Naive thymus-derived CD8-positive, alpha-beta T cell (primary cell): ENCODE results near the gene PITPNB. TPM values are rescaled to one million over a fixed set of nuclear protein-coding genes. Genes with fewer than 3 reads are reported as not detected.

Experiments used
- ATAC-seq, 2 donors: fragments of 150-1000 bp; cut with Tn5 transposase in 1 of 2; sonication (Bioruptor Pico), chemical (Tn5 transposase) in 1 of 2; 1 replicate in 1 of 2; 2 replicates in 1 of 2; pipeline ENCODE4 v1.10.0; 2021; ENCODE audit warnings: mild to moderate bottlenecking in 2 of 2, moderate library complexity in 2 of 2
- POLR2A ChIA-PET: fragments of 350-600 bp; sonication (Branson Sonifier 250); formaldehyde crosslinking; loops from one replicate; lab custom pipeline; 2021; ENCODE audit warnings: antibody characterized with exemption; lab: Charles Lee
- DNase-seq, 10 donors: peaks; one replicate each; pipeline versions ENCODE4 v3.0.0 to v3.0.0-alpha.2; 2020 to 2022
- H3K27ac Mint-ChIP-seq, 10 donors: one replicate each; pipeline ENCODE4 v1.8.0; 2020 to 2022; ENCODE audit warnings: mild to moderate bottlenecking in 10 of 10, mixed read lengths in 10 of 10, moderate library complexity in 4 of 10, inconsistent platforms in 1 of 10
- H3K27me3 Mint-ChIP-seq, 5 donors: one replicate each; pipeline ENCODE4 v1.8.0; 2021 to 2022; ENCODE audit warnings: mixed read lengths in 5 of 5
- H3K36me3 Mint-ChIP-seq, 3 donors: one replicate each; pipeline ENCODE4 v1.8.0; 2020 to 2022; ENCODE audit warnings: mixed read lengths in 3 of 3, mild to moderate bottlenecking in 2 of 3, inconsistent platforms in 1 of 3
- H3K4me1 Mint-ChIP-seq, 4 donors: one replicate each; pipeline ENCODE4 v1.8.0; 2021 to 2022; ENCODE audit warnings: mixed read lengths in 4 of 4
- H3K4me3 Mint-ChIP-seq, 10 donors: one replicate each; pipeline ENCODE4 v1.8.0; 2020 to 2022; ENCODE audit warnings: mild to moderate bottlenecking in 10 of 10, mixed read lengths in 10 of 10, moderate library complexity in 6 of 10, inconsistent platforms in 1 of 10
- H3K9me3 Mint-ChIP-seq, 9 donors: one replicate each; pipeline ENCODE4 v1.8.0; 2020 to 2022; ENCODE audit warnings: mixed read lengths in 9 of 9, mild to moderate bottlenecking in 3 of 9, inconsistent platforms in 1 of 9, moderate library complexity in 1 of 9
- polyA plus RNA-seq, 3 donors: library from polyadenylated mRNA; unstranded; fragments of 300-500 nt; fragmentation: Illumina TruSeq; gene quantifications; one replicate each; pipeline ENCODE4 v1.2.3, GENCODE V29; 2021
- total RNA-seq, 8 experiments: library from RNA in 2 of 8; stranded (reverse) in 2 of 8; gene quantifications; one replicate each; pipeline ENCODE4 v1.2.3 and lab custom pipeline; 2021 to 2026

The PITPNB gene
- total and polyA plus RNA-seq, 5 experiments from 2014 or later = 58.7 to 76.2 (median 59.9) TPM

DNA sequence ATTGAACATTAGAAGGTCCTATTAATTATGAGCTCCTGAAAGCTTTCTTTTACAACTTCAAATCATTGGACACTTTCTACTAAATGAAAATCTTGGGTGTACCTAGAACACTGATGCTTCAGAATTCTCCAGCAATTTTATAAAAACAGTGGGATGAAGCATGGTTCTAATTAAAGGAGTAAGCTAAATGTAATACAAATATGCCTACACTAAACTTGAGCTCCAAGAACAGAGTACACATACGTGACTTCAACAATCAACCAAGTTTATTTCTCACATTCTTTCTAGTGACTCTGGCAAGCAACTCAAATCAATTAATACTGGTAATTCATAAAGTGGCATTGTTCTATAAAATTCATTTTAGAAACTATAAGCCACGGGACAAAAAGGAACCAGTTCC, 55.5 kb downstream of the PITPNB start:
- Mint-ChIP-seq H3K27me3 (no peaks in the 10 kb centered on the region), H3K4me1 (peaks cover 7 to 30% (median 19%) of the 10 kb centered on the region in 4 donors), H3K36me3 (peaks cover 12 to 84% (median 21%) of the 10 kb centered on the region in 3 donors), H3K4me3 (no peak overlapping the region), H3K9me3 (no peaks in the 10 kb centered on the region), H3K27ac (peak overlapping the region in 2 of 10 donors; percentile 12 to 73)
- DNase-seq = no peak
- no peak for ATAC-seq
- POLR2A ChIA-PET = interaction anchor here (0.6 kb wide), 1 partner anchor 33 kb away, joined by 4 read pairs; no protein-coding TSS in a partner anchor

DNA sequence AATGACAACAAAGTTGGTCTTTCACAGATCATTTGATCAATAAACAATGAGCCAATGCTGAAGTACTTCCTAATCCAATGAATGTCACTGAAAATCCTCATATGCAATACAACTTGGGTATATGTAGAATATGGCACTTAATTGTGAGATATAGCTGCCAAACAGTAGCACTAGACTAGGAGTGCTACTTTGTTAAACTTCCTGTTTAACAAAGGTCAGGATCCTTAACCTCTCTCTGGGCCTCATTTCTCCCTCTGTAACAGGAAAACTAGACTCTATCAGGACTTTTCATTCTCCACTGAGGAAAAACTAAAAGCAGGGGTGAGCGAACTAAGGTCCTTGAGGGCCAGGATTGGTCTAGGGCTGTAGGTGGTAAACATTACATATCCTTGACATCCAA, 56.1 kb downstream of the PITPNB start:
- no peaks in the 10 kb centered on the region for H3K27me3 Mint-ChIP-seq
- no peak for ATAC-seq
- peaks cover 8 to 24% (median 15%) of the 10 kb centered on the region in 4 donors for H3K4me1 Mint-ChIP-seq
- H3K36me3 Mint-ChIP-seq = peaks cover 12 to 84% (median 26%) of the 10 kb centered on the region in 3 donors
- H3K4me3 Mint-ChIP-seq = no peak overlapping the region
- H3K9me3 Mint-ChIP-seq = no peaks in the 10 kb centered on the region
- H3K27ac Mint-ChIP-seq = peak overlapping the region in 3 of 10 donors; percentile 72 to 73 (median 73)
- POLR2A ChIA-PET = no interaction called here
- DNase-seq = no peak

DNA sequence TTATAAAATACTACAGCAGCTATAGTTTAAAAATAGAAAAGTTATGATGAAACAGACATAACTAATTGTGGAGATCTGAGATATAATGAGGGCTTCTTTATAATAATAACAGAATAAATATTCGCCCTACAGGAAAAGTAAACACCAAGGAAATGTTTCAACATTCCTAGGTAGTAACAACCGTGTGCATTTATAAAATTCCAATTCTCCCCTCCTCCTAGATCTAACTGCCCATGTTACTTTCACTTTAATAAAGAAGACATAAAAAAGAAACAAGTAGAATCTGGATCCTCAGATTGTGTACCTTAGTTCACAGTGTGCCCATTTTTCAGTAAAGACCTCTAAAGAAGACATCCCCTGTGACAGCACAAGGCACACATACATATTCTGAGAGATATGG, 59.7 kb downstream of the PITPNB start:
- no peak overlapping the region for H3K4me3 Mint-ChIP-seq
- peak overlapping the region in 2 of 10 donors; percentile 31 to 60 for H3K27ac Mint-ChIP-seq
- H3K4me1 Mint-ChIP-seq = peaks cover 0 to 7% (median 2%) of the 10 kb centered on the region in 4 donors
- ATAC-seq = no peak
- no peaks in the 10 kb centered on the region for H3K9me3 Mint-ChIP-seq
- no peak for DNase-seq
- peaks cover 12 to 86% (median 36%) of the 10 kb centered on the region in 3 donors for H3K36me3 Mint-ChIP-seq
- H3K27me3 Mint-ChIP-seq = no peaks in the 10 kb centered on the region
- POLR2A ChIA-PET = no interaction called here

DNA sequence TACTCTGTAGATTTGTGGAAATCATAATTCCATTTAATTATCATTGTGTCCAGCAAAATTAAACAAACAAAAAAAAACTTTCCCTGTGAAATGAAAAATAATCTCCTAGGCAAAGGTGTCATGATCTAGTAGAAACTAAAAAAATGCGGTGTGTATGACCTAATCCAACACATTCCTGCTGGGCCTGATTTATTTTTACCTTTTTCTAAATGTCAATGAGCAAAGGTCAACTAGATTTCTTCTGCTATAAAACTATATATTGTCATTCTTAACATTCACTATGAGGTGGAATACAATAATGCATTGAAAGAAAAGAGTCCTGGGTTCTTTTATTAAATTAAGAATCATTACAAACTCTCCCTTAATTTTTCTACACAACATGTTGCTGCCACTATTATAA, 60.4 kb downstream of the PITPNB start:
- no peak overlapping the region for H3K27ac Mint-ChIP-seq
- no peak overlapping the region for H3K4me3 Mint-ChIP-seq
- H3K4me1 Mint-ChIP-seq = peaks cover 0 to 7% (median 4%) of the 10 kb centered on the region in 4 donors
- H3K9me3 Mint-ChIP-seq = no peaks in the 10 kb centered on the region
- DNase-seq = no peak
- POLR2A ChIA-PET = no interaction called here
- no peaks in the 10 kb centered on the region for H3K27me3 Mint-ChIP-seq
- peaks cover 12 to 88% (median 36%) of the 10 kb centered on the region in 3 donors for H3K36me3 Mint-ChIP-seq
- ATAC-seq = no peak

DNA sequence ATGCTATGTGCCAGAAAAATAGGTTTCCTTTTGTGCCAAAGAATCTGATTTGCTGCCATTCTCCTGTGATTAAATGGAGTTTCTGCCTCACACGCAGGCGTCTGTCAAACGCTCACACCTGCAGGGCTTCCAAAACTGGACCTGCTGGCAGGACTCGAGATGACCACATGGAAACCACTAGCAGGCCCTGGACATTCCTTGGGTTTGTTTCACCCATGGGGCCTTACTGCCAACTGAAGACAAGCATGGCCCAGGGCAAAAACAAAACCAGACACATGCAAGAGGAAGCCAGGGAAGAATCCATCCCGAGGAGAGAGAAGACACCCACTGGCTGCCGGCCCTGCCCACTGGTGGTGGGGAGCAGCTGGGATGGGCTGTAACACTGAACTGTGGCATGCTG, 61.6 kb downstream of the PITPNB start:
- DNase-seq (no peak), ATAC-seq (no peak)
- Mint-ChIP-seq H3K27me3 (no peaks in the 10 kb centered on the region), H3K9me3 (no peaks in the 10 kb centered on the region), H3K4me3 (no peak overlapping the region), H3K36me3 (peaks cover 17 to 91% (median 36%) of the 10 kb centered on the region in 3 donors), H3K4me1 (peaks cover 0 to 8% (median 5%) of the 10 kb centered on the region in 4 donors), H3K27ac (peak overlapping the region in 1 of 10 donors; percentile 15)
- POLR2A ChIA-PET = no interaction called here

DNA sequence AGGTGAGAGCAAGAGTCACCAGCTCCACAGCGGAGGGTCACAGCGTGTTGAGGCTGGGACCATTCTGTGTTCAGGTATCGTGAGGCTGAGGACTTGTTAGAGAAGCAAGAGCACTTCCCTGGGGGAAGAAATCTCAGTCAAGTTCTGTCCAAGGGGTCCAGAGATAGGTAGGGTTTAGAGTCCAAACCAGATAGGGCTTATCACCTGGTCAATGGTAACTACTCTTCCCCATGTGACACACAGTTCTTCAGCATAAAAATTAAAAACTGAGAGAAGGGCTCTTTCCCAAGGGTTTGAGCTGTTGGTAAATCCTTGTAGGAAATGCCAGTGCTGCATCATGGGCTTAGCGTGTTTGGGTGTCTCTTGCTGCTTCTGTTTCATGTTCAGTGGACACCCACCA, 62.7 kb downstream of the PITPNB start:
- POLR2A ChIA-PET = no interaction called here
- DNase-seq = no peak
- peaks cover 0 to 8% (median 4%) of the 10 kb centered on the region in 4 donors for H3K4me1 Mint-ChIP-seq
- no peaks in the 10 kb centered on the region for H3K27me3 Mint-ChIP-seq
- H3K36me3 Mint-ChIP-seq = peaks cover 22 to 91% (median 30%) of the 10 kb centered on the region in 3 donors
- H3K4me3 Mint-ChIP-seq = no peak overlapping the region
- no peak for ATAC-seq
- H3K9me3 Mint-ChIP-seq = no peaks in the 10 kb centered on the region
- H3K27ac Mint-ChIP-seq = peak overlapping the region in 3 of 10 donors; percentile 24 to 77 (median 37)

DNA sequence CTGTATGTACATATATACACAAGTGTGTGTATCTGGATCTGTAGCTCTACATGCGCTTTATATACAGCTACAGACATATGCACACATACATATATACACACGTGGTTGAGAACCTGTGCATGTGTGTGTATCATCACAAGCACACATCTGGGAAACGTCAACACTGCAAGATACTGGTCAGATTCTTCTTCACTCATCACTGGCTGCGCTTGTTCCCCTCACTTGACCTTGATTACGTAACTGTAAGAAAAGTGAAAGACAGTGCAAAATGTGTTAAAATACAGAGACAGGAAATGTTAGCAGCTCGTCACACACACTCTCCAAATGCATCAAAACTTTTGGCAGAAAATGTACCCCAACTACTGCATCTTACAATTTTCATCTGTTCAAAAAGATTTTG, 65.6 kb downstream of the PITPNB start:
- H3K36me3 Mint-ChIP-seq = peaks cover 11 to 92% (median 27%) of the 10 kb centered on the region in 3 donors
- H3K4me1 Mint-ChIP-seq = peaks cover 0 to 8% (median 6%) of the 10 kb centered on the region in 4 donors
- H3K4me3 Mint-ChIP-seq = no peak overlapping the region
- no peaks in the 10 kb centered on the region for H3K9me3 Mint-ChIP-seq
- POLR2A ChIA-PET = no interaction called here
- H3K27me3 Mint-ChIP-seq = no peaks in the 10 kb centered on the region
- peak overlapping the region in 2 of 10 donors; percentile 16 to 36 for H3K27ac Mint-ChIP-seq
- no peak for ATAC-seq
- DNase-seq = no peak

DNA sequence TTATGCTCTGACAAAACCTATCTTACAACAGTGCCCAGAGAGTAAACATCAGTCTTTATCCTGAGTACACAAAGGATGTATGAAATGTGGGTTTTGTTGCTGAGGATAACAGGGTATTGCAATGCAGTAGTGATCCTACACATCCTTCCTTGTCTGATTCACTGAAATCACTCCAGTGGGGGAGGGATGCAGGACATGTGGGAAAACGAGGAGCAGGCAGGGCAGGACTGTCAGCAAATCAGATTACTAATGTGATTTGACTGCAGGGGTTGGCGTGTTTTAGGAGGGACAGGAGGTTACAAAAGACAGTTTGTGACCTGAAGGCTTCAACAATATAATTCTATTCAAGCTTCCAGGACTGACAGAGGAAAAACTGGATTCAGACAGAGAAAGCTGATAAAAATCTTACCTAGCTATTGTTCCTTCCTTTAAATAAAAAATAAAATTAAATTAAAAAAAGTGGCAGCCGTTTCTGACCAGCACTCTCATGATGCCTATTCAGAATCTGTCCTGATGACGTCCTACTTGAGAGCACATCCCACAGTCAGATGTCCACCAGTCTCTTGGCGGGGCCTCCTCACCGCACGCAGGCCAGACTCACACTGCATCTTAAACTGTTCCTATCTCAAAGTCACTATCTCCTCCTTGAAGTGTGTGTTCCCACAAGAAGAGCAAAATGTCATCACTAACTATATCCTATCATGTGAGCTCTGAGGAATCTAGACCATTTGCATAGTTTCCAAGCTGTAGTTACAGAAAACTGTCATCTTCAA, 66.9 kb downstream of the PITPNB start:
- ATAC-seq (no peak), DNase-seq (no peak)
- Mint-ChIP-seq H3K9me3 (no peaks in the 10 kb centered on the region), H3K27ac (no peak overlapping the region), H3K4me1 (peaks cover 0 to 10% (median 6%) of the 10 kb centered on the region in 4 donors), H3K4me3 (no peak overlapping the region), H3K27me3 (no peaks in the 10 kb centered on the region), H3K36me3 (peaks cover 11 to 91% (median 16%) of the 10 kb centered on the region in 3 donors)
- POLR2A ChIA-PET = no interaction called here

DNA sequence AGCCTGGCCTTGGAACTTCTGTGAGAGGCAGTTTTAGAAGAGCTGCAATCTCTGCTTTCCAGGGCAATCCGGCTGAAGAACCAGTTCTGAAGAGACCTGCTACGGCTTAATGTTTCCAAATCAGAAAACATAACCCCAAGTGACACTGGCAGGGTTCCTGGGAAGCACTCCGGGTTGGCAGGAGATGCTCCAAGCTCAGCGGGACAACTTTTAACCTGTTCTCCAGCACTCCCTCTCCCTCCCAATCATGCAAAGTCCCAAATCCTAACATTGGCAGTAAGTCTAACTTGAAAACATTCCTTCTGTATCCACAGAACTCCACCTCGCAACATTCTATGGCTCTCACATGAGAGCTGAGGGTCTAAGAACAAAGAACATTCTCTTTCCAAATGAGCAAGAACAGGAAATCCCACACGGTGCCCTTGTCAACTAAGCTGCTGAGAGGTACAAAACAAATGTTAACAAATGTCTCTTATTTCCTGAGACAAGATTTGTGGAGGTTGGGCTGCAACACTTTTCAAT, 69.0 kb downstream of the PITPNB start:
- ATAC-seq = no peak
- no peak for DNase-seq
- POLR2A ChIA-PET = no interaction called here
- H3K4me1 Mint-ChIP-seq = peaks cover 0 to 8% (median 6%) of the 10 kb centered on the region in 4 donors
- peak overlapping the region in 1 of 10 donors; percentile 12 for H3K27ac Mint-ChIP-seq
- H3K36me3 Mint-ChIP-seq = peaks cover 11 to 81% (median 14%) of the 10 kb centered on the region in 3 donors
- no peak overlapping the region for H3K4me3 Mint-ChIP-seq
- H3K9me3 Mint-ChIP-seq = no peaks in the 10 kb centered on the region
- no peaks in the 10 kb centered on the region for H3K27me3 Mint-ChIP-seq

DNA sequence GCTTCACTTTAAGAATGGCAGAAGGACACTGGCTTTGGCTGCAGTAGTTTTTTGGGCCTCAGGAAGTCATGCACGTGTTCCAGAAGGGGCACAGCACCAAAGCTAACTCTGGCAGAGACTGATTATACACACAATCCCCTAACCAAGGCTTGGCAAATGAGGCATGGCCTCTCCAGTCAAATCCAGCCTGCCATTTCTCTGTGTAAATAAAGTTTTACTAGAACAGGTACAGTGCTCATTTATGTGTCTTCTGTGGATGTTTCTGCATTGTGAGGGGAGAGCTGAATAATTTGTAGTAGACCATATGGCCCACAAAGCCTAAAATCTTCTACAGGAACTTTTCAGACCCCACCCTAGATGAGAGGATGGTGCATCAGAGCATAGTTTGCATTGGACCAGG, 71.1 kb downstream of the PITPNB start:
- Mint-ChIP-seq H3K4me1 (peaks cover 0 to 9% (median under 1%) of the 10 kb centered on the region in 4 donors), H3K27me3 (no peaks in the 10 kb centered on the region), H3K27ac (peak overlapping the region in 1 of 10 donors; percentile 21), H3K36me3 (peaks cover 5 to 63% (median 11%) of the 10 kb centered on the region in 3 donors), H3K9me3 (no peaks in the 10 kb centered on the region), H3K4me3 (no peak overlapping the region)
- POLR2A ChIA-PET = no interaction called here
- ATAC-seq (no peak), DNase-seq (no peak)

DNA sequence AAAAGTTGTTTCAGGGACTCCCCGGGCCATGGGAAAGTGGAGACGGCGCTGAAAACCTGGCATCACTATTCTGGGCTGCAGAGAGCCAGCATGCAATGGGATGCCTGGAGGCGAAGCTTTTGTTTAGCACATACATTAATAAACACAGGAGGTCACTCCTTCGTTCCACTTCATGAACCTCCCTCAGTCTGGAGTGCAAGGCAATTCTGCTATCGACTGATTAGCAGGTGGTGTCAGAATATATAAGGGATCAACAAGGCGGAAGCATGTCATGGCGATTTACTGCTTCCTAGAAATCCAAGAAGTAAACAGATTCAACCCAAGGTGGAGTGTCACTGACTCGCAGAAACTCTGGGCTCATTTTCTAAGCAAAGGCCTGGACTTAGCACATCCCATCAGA, 72.1 kb downstream of the PITPNB start:
- Mint-ChIP-seq H3K4me3 (no peak overlapping the region), H3K27ac (peak overlapping the region in 4 of 10 donors; percentile 19 to 70 (median 56)), H3K9me3 (no peaks in the 10 kb centered on the region), H3K36me3 (peaks cover 4 to 62% (median 11%) of the 10 kb centered on the region in 3 donors), H3K4me1 (peaks cover 0 to 9% (median under 1%) of the 10 kb centered on the region in 4 donors), H3K27me3 (no peaks in the 10 kb centered on the region)
- POLR2A ChIA-PET = no interaction called here
- ATAC-seq (no peak), DNase-seq (no peak)

DNA sequence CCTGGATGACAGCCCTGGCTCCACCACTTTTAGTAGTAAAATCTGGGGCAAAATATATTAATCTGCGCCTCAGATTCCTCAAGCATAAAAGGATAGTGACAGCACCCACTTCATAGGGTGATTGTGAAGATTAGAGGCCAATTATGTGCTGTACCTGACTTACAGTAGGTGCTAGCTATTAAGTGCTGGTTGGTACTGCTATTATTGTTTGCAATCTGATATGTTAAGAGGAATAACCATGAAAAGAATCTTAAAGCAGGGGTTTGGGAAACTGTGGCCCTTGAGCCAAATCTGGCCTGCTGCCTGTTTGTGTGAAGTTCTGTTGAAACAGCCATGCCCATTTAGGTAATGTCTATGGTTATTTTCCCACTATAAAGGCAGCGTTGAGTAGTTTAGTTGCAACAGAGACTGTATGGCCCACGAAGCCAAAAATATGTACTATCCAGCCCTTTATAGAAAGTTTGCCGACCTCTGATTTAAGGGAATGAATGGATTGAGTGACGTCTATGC, 72.8 kb downstream of the PITPNB start:
- Mint-ChIP-seq H3K27me3 (no peaks in the 10 kb centered on the region), H3K4me3 (no peak overlapping the region), H3K9me3 (no peaks in the 10 kb centered on the region), H3K4me1 (peaks cover 0 to 9% (median under 1%) of the 10 kb centered on the region in 4 donors), H3K27ac (peak overlapping the region in 4 of 10 donors; percentile 19 to 70 (median 56)), H3K36me3 (peaks cover 0 to 60% (median 13%) of the 10 kb centered on the region in 3 donors)
- no peak for DNase-seq
- POLR2A ChIA-PET = no interaction called here
- ATAC-seq = no peak

DNA sequence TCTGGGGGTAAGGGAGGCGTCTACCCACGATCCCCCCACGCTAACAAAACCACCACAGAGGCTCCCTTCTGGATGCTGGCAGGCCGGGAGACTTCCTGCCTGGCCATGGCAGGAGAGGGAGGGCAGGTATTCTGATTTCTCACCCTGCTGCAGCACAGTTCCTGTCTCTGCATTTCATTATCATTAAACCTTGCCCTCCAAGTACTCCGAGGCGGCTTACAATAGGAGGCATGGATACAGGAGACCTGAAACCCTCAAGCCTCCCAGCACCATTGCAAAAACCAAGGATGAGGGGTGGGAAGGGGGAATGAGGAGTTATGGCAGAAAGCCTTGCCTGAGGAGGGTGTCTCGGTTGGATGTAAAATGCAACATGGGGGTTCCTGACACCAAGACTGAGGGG, 73.4 kb downstream of the PITPNB start:
- H3K4me1 Mint-ChIP-seq = peaks cover 0 to 8% (median 0%) of the 10 kb centered on the region in 4 donors
- H3K36me3 Mint-ChIP-seq = peaks cover 0 to 54% (median 16%) of the 10 kb centered on the region in 3 donors
- no peaks in the 10 kb centered on the region for H3K9me3 Mint-ChIP-seq
- DNase-seq (no peak), ATAC-seq (no peak)
- POLR2A ChIA-PET = no interaction called here
- no peaks in the 10 kb centered on the region for H3K27me3 Mint-ChIP-seq
- H3K27ac Mint-ChIP-seq = peak overlapping the region in 2 of 10 donors; percentile 43 to 46
- no peak overlapping the region for H3K4me3 Mint-ChIP-seq
